CD14-positive monocyte (primary cell): Measurements from ENCODE around the gene TBX2. TPM values are rescaled to one million over a fixed set of nuclear protein-coding genes. Genes with fewer than 3 reads are reported as not detected.

Source experiments
- DNase-seq, 3 donors: peaks; one replicate each; pipeline ENCODE4 v3.0.0-alpha.2; 2011 to 2022
- H2AFZ ChIP-seq: 2 replicates; pipeline ENCODE4 v1.6.0; 2012; ENCODE audit warnings: mild to moderate bottlenecking, low read depth, low read length, inconsistent platforms; ENCODE audit not compliant: insufficient read depth, poor library complexity, severe bottlenecking
- H3K27ac ChIP-seq, 2 donors: 1 replicate in 1 of 2; 2 replicates in 1 of 2; pipeline ENCODE4 v1.5.1; 2012 to 2013; ENCODE audit warnings: low read length in 2 of 2, control low read depth in 1 of 2, inconsistent platforms in 1 of 2, low read depth in 1 of 2, mild to moderate bottlenecking in 1 of 2
- H3K27me3 ChIP-seq, 2 donors: one replicate each; pipeline versions ENCODE4 v1.6.0 to v1.6.1; 2011 to 2013; ENCODE audit warnings: low read length in 2 of 2; ENCODE audit not compliant: control insufficient read depth in 2 of 2, insufficient read depth in 2 of 2
- H3K36me3 ChIP-seq, 2 donors: replicated peaks in 1 of 2; 1 replicate in 1 of 2; 2 replicates in 1 of 2; pipeline versions ENCODE4 v1.5.1 to v1.6.1; 2012 to 2013; ENCODE audit warnings: low read length in 2 of 2, control low read depth in 1 of 2, inconsistent platforms in 1 of 2, mild to moderate bottlenecking in 1 of 2; ENCODE audit not compliant: insufficient read depth in 2 of 2, control insufficient read depth in 1 of 2
- H3K4me1 ChIP-seq, 2 donors: 1 replicate in 1 of 2; 2 replicates in 1 of 2; pipeline versions ENCODE4 v1.5.1 to v1.6.1; 2012 to 2013; ENCODE audit warnings: low read length in 2 of 2, control low read depth in 1 of 2, inconsistent platforms in 1 of 2, mild to moderate bottlenecking in 1 of 2, moderate library complexity in 1 of 2; ENCODE audit not compliant: insufficient read depth in 2 of 2, control insufficient read depth in 1 of 2
- H3K4me2 ChIP-seq: replicated peaks from 2 replicates; pipeline ENCODE3; 2012; ENCODE audit warnings: low read length, moderate library complexity, mild to moderate bottlenecking; ENCODE audit not compliant: poor library complexity, severe bottlenecking; ENCODE audit errors: extremely low read depth
- H3K4me3 ChIP-seq, 3 experiments: fragments of 200-600 bp in 1 of 3; sonication (generic) in 1 of 3; replicated peaks in 1 of 3; 1 replicate in 2 of 3; 2 replicates in 1 of 3; pipeline ENCODE4 v1.5.1; 2011 to 2013; ENCODE audit warnings: low read length in 3 of 3, mild to moderate bottlenecking in 3 of 3, control low read depth in 2 of 3, low read depth in 2 of 3, inconsistent platforms in 1 of 3, moderate library complexity in 1 of 3
- H3K79me2 ChIP-seq: 2 replicates; pipeline ENCODE4 v1.6.0; 2012; ENCODE audit warnings: mild to moderate bottlenecking, control low read depth, inconsistent platforms, low read length, moderate library complexity; ENCODE audit not compliant: insufficient read depth
- H3K9ac ChIP-seq: 2 replicates; pipeline ENCODE4 v1.6.0; 2017; ENCODE audit warnings: low read length, mild to moderate bottlenecking; ENCODE audit not compliant: insufficient read depth, poor library complexity, severe bottlenecking
- H3K9me3 ChIP-seq, 2 donors: replicated peaks in 1 of 2; 1 replicate in 1 of 2; 2 replicates in 1 of 2; pipeline versions ENCODE4 v1.5.1 to v1.6.1; 2012 to 2013; ENCODE audit warnings: low read length in 2 of 2, control low read depth in 1 of 2; ENCODE audit not compliant: control insufficient read depth in 1 of 2, insufficient read depth in 1 of 2
- H4K20me1 ChIP-seq: 2 replicates; pipeline ENCODE4 v1.6.0; 2012; ENCODE audit warnings: mild to moderate bottlenecking, low read length, control low read depth, moderate library complexity; ENCODE audit not compliant: insufficient read depth
- H3K27ac Mint-ChIP-seq, 7 donors: one replicate each; pipeline ENCODE4 v1.8.0; 2020; ENCODE audit warnings: mild to moderate bottlenecking in 7 of 7, mixed read lengths in 7 of 7, moderate library complexity in 6 of 7, inconsistent platforms in 2 of 7
- H3K27me3 Mint-ChIP-seq, 3 donors: one replicate each; pipeline ENCODE4 v1.8.0; 2021 to 2022; ENCODE audit warnings: low read depth in 3 of 3, mild to moderate bottlenecking in 3 of 3, mixed read lengths in 3 of 3, moderate library complexity in 3 of 3, inconsistent platforms in 1 of 3
- H3K36me3 Mint-ChIP-seq, 2 donors: one replicate each; pipeline ENCODE4 v1.8.0; 2020; ENCODE audit warnings: mixed read lengths in 2 of 2, inconsistent platforms in 1 of 2, mild to moderate bottlenecking in 1 of 2
- H3K4me1 Mint-ChIP-seq: one replicate; pipeline ENCODE4 v1.8.0; 2020; ENCODE audit warnings: mild to moderate bottlenecking, mixed read lengths
- H3K4me3 Mint-ChIP-seq, 2 donors: one replicate each; pipeline ENCODE4 v1.8.0; 2020; ENCODE audit warnings: mild to moderate bottlenecking in 2 of 2, mixed read lengths in 2 of 2, moderate library complexity in 1 of 2
- H3K9me3 Mint-ChIP-seq, 7 donors: one replicate each; pipeline ENCODE4 v1.8.0; 2020 to 2022; ENCODE audit warnings: mixed read lengths in 7 of 7, mild to moderate bottlenecking in 6 of 7, moderate library complexity in 6 of 7, inconsistent platforms in 2 of 7
- CTCF ChIP-seq: fragments of 200-600 bp; IDR thresholded peaks from one replicate; pipeline ENCODE4 v1.8.0; 2022; ENCODE audit warnings: antibody characterized with exemption, mild to moderate bottlenecking
- WGBS: methylation state at CpG from one replicate; pipeline ENCODE4 v1.1.5; 2013; ENCODE audit warnings: missing lambda C conversion rate; ENCODE audit not compliant: insufficient coverage; 5-methylcytosine and 5-hydroxymethylcytosine counted together
- intact Hi-C, 2 donors: fragments of 100-400 bp; cut with micrococcal nuclease; formaldehyde crosslinking; loops; one replicate each; pipeline versions ENCODE4 v1.15.0 to v1.15.1; 2023
- polyA plus RNA-seq, 3 donors: library from polyadenylated mRNA; depleted of rRNA in 1 of 3; unstranded in 2 of 3; stranded (reverse) in 1 of 3; fragments of 300-500 nt in 2 of 3; fragments of >200 nt in 1 of 3; fragmentation: Illumina TruSeq in 2 of 3; gene quantifications; 1 replicate in 2 of 3; 2 replicates in 1 of 3; pipeline ENCODE4 v1.2.3, GENCODE V29; 2012 to 2021

Gene TBX2
- polyA plus RNA-seq, 3 donors: 0.03 TPM; not detected in 2

- WGBS: 99% methylated on average over 13 of the region's 13 CpGs
- Histone ChIP-seq H3K36me3 (no peaks in the 10 kb centered on the region), H3K4me3 (no peak overlapping the region), H3K79me2 (no peaks in the 10 kb centered on the region), H4K20me1 (no peaks in the 10 kb centered on the region), H3K9me3 (no peaks in the 10 kb centered on the region), H3K27ac (no peak overlapping the region), H3K9ac (no peak overlapping the region), H3K4me2 (no peak overlapping the region), H3K27me3 (no peaks in the 10 kb centered on the region), H3K4me1 (no peaks in the 10 kb centered on the region), H2AFZ (no peak overlapping the region)
- intact Hi-C loops: no loop called here
- no peak overlapping the region for H3K4me3 Mint-ChIP-seq
- peaks cover 0 to 3% (median 0%) of the 10 kb centered on the region in 7 donors for H3K9me3 Mint-ChIP-seq
- DNase-seq: no peak
- peak overlapping the region in 1 of 7 donors; percentile 4 for H3K27ac Mint-ChIP-seq
- H3K27me3 Mint-ChIP-seq: peaks cover 3 to 9% (median 6%) of the 10 kb centered on the region in 3 donors
- no peak for TF ChIP-seq CTCF
- H3K36me3 Mint-ChIP-seq: peaks cover 0 to 3% of the 10 kb centered on the region in 2 donors
- peaks cover 2% of the 10 kb centered on the region for H3K4me1 Mint-ChIP-seq
Observed at GRCh38 chr17:61384692-61385576, 14.7 kb upstream of the TBX2 start.

- intact Hi-C loops: no loop called here
- H3K27ac Mint-ChIP-seq: peak overlapping the region in 1 of 7 donors; percentile 57
Observed at GRCh38 chr17:61385577-61386236, 13.9 kb upstream of the TBX2 start.

More at GRCh38 chr17:61385577-61386236, 13.9 kb upstream of the TBX2 start:
- no peak overlapping the region for H3K9ac ChIP-seq
- DNase-seq: no peak
- H3K4me3 Mint-ChIP-seq: no peak overlapping the region
- H3K36me3 Mint-ChIP-seq: peaks cover 0 to 3% of the 10 kb centered on the region in 2 donors
- H4K20me1 ChIP-seq: no peaks in the 10 kb centered on the region
- no peak overlapping the region for H3K4me2 ChIP-seq
- H3K9me3 Mint-ChIP-seq: peaks cover 0 to 3% (median 0%) of the 10 kb centered on the region in 7 donors
- no peaks in the 10 kb centered on the region for H3K27me3 ChIP-seq
- peaks cover 3% of the 10 kb centered on the region for H3K4me1 Mint-ChIP-seq
- no peaks in the 10 kb centered on the region for H3K79me2 ChIP-seq
- TF ChIP-seq CTCF: no peak
- no peak overlapping the region for H2AFZ ChIP-seq
- WGBS: 95% methylated on average over 13 of the region's 15 CpGs
- no peaks in the 10 kb centered on the region for H3K36me3 ChIP-seq
- H3K4me1 ChIP-seq: no peaks in the 10 kb centered on the region
- no peaks in the 10 kb centered on the region for H3K9me3 ChIP-seq
- peaks cover 7 to 12% (median 8%) of the 10 kb centered on the region in 3 donors for H3K27me3 Mint-ChIP-seq
- H3K4me3 ChIP-seq: no peak overlapping the region
- no peak overlapping the region for H3K27ac ChIP-seq
